ENCODE results near the gene STARD3.

Gene STARD3

GRCh38 chr17:39639566-39640458, 2.9 kb downstream of the STARD3 start:
- DNase-seq = no peak

GRCh38 chr17:39640591-39641031, 3.7 kb downstream of the STARD3 start:
- DNase-seq = no peak

- no peak for DNase-seq
These were observed 4.2 kb downstream of the STARD3 start for GRCh38 chr17:39641097-39641496.

GRCh38 chr17:39641883-39642282, 4.9 kb downstream of the STARD3 start:
- no peak for DNase-seq

- no peak for DNase-seq
These were observed 5.5 kb downstream of the STARD3 start for GRCh38 chr17:39642291-39643074.

- no peak for DNase-seq
These were observed 6.3 kb downstream of the STARD3 start for GRCh38 chr17:39643271-39643670.

GRCh38 chr17:39647256-39647655, 10.3 kb downstream of the STARD3 start:
- no peak for DNase-seq

- no peak for DNase-seq
These were observed 11.8 kb downstream of the STARD3 start for GRCh38 chr17:39648616-39649366.

GRCh38 chr17:39650121-39650579, 13.2 kb downstream of the STARD3 start:
- DNase-seq = peak in 1 of 2 experiments; percentile 36

GRCh38 chr17:39651923-39652586, 15.1 kb downstream of the STARD3 start:
- DNase-seq = no peak

- DNase-seq = no peak
These were observed 15.8 kb downstream of the STARD3 start for GRCh38 chr17:39652587-39653315.

- DNase-seq = no peak
These were observed 16.3 kb downstream of the STARD3 start for GRCh38 chr17:39653316-39653661.

GRCh38 chr17:39653662-39654331, 16.9 kb downstream of the STARD3 start:
- DNase-seq = peak in 1 of 2 experiments; percentile 30

GRCh38 chr17:39655105-39655504, 18.2 kb downstream of the STARD3 start:
- DNase-seq = no peak

GRCh38 chr17:39658346-39658745, 21.4 kb downstream of the STARD3 start:
- DNase-seq = no peak

- no peak for DNase-seq
These were observed 21.8 kb downstream of the STARD3 start for GRCh38 chr17:39658760-39659159.

GRCh38 chr17:39659279-39660010, 22.5 kb downstream of the STARD3 start:
- DNase-seq = no peak

- DNase-seq = no peak
These were observed 23.0 kb downstream of the STARD3 start for GRCh38 chr17:39660011-39660360.

- no peak for DNase-seq
These were observed 23.7 kb downstream of the STARD3 start for GRCh38 chr17:39660397-39661385.
